Measurements from ENCODE around the gene SLC22A5.

DNA sequence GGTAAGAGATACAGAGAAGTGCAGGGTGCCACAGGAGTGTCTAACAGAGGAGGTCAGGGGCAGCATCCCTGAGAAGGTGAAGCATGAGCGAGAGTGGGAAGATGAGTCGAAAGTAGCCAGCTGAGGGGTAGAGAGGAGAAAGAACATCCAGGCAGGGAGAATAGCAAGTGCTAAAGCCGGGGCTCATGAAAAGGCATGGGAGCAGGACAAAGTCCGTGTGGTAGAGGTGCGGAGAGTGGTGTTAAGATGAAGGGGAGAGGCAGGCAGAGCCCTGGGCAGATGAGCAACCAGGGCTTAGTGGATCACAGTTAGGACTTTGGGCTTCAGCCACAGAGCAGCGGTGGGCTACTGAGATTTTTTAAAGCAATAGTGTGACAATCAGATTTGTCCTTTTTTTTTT, 10.5 kb downstream of the SLC22A5 start:
- TF ChIP-seq, protein P1, sequence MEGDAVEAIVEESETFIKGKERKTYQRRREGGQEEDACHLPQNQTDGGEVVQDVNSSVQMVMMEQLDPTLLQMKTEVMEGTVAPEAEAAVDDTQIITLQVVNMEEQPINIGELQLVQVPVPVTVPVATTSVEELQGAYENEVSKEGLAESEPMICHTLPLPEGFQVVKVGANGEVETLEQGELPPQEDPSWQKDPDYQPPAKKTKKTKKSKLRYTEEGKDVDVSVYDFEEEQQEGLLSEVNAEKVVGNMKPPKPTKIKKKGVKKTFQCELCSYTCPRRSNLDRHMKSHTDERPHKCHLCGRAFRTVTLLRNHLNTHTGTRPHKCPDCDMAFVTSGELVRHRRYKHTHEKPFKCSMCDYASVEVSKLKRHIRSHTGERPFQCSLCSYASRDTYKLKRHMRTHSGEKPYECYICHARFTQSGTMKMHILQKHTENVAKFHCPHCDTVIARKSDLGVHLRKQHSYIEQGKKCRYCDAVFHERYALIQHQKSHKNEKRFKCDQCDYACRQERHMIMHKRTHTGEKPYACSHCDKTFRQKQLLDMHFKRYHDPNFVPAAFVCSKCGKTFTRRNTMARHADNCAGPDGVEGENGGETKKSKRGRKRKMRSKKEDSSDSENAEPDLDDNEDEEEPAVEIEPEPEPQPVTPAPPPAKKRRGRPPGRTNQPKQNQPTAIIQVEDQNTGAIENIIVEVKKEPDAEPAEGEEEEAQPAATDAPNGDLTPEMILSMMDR (conservative IDR thresholded peaks at IDR 0.05; ENCODE audit: low read length): no peak
- no peak for TF ChIP-seq EZH2phosphoT487 (IDR thresholded peaks at IDR 0.05; ENCODE audit: borderline replicate concordance, low read depth, low read length)

All from OCI-LY7 (cell line).